BE2C (cell line): ENCODE data around the gene RAB6B.

Source experiments
- DNase-seq: peaks from one replicate; pipeline ENCODE4 v3.0.0-alpha.2; 2020
- H3K27me3 ChIP-seq: fragments of 250-450 bp; sonication (Bioruptor Pico); 2 replicates; pipeline ENCODE4 v1.5.1; 2020; ENCODE audit warnings: mild to moderate bottlenecking
- H3K36me3 ChIP-seq: fragments of 250-450 bp; sonication (Bioruptor Pico); 2 replicates; pipeline ENCODE4 v1.5.1; 2020; ENCODE audit warnings: mild to moderate bottlenecking
- H3K4me1 ChIP-seq: fragments of 250-450 bp; sonication (Bioruptor Pico); 2 replicates; pipeline ENCODE4 v1.5.1; 2020
- H3K4me3 ChIP-seq: 2 replicates; pipeline ENCODE4 v1.5.1; 2011; ENCODE audit warnings: low read depth, low read length
- H3K9me3 ChIP-seq: fragments of 250-450 bp; sonication (Bioruptor Pico); 2 replicates; pipeline ENCODE4 v1.5.1; 2020
- CTCF ChIP-seq: IDR thresholded peaks from 2 replicates; pipeline ENCODE4 v1.5.1; 2012; ENCODE audit warnings: mild to moderate bottlenecking, low read depth, low read length

RAB6B gene

GRCh38 chr3:133894353-133895207, 1.1 kb downstream of the RAB6B start:
- peak overlapping the region; percentile 23 for H3K4me3 ChIP-seq
- H3K27me3 ChIP-seq = peaks cover 27% of the 10 kb centered on the region
- DNase-seq = no peak

DNA sequence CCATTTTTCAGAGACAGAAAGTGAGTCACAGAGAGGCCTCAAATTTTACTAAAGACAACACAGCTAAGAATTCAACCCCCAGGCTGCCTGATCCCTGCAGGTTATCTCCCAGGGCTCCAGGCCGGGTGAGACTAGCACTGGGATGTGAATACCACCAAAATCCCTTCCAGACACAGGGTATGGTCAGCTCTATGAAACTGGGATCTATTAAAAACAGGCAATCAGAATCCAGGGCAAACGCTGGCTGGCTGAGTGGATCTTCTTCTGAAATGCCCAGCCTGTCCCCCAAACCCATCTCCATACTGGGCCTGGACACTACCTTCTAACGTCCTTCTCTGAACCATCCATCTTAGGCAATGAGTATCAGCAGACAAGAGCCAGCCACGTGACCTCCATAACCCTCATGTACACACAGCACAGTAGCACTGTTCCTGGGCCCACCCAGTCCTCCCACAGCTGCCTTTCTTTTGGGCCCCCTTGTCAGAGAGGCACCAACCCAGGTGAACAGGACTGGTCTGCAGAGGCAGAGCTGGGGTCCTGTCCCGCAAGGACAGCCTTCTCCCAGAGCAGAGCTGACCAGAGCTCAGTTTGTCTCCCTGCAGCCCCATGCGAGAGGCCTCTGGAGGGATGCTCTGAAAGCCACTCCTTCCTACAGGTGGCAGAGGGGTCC, 1.9 kb downstream of the RAB6B start:
- Histone ChIP-seq H3K4me1 (no peaks in the 10 kb centered on the region), H3K36me3 (no peaks in the 10 kb centered on the region), H3K27me3 (peaks cover 27% of the 10 kb centered on the region), H3K9me3 (no peaks in the 10 kb centered on the region), H3K4me3 (no peak overlapping the region)
- TF ChIP-seq CTCF = no peak
- no peak for DNase-seq

More at GRCh38 chr3:133894353-133895207, 1.1 kb downstream of the RAB6B start:
- H3K36me3 ChIP-seq = no peaks in the 10 kb centered on the region
- no peaks in the 10 kb centered on the region for H3K4me1 ChIP-seq
- no peaks in the 10 kb centered on the region for H3K9me3 ChIP-seq
- no peak for TF ChIP-seq CTCF

GRCh38 chr3:133892541-133893231, 3.0 kb downstream of the RAB6B start:
- DNase-seq = no peak
- H3K27me3 ChIP-seq = peaks cover 27% of the 10 kb centered on the region
- H3K4me1 ChIP-seq = no peaks in the 10 kb centered on the region
- TF ChIP-seq CTCF = no peak
- H3K9me3 ChIP-seq = no peaks in the 10 kb centered on the region
- H3K4me3 ChIP-seq = no peak overlapping the region
- H3K36me3 ChIP-seq = no peaks in the 10 kb centered on the region

- Histone ChIP-seq H3K4me1 (no peaks in the 10 kb centered on the region), H3K9me3 (no peaks in the 10 kb centered on the region), H3K4me3 (no peak overlapping the region), H3K36me3 (no peaks in the 10 kb centered on the region), H3K27me3 (peaks cover 22% of the 10 kb centered on the region)
- TF ChIP-seq CTCF = no peak
- DNase-seq = no peak
These were observed 3.9 kb downstream of the RAB6B start for GRCh38 chr3:133891662-133892378.

GRCh38 chr3:133890972-133891644, 4.6 kb downstream of the RAB6B start:
- no peak for DNase-seq
- Histone ChIP-seq H3K4me1 (no peaks in the 10 kb centered on the region), H3K27me3 (peaks cover 14% of the 10 kb centered on the region), H3K4me3 (no peak overlapping the region), H3K9me3 (no peaks in the 10 kb centered on the region), H3K36me3 (no peaks in the 10 kb centered on the region)
- no peak for TF ChIP-seq CTCF
